HAP-1 (cell line): Measurements from ENCODE around the gene GAK.

Source experiments
- DNase-seq, 2 experiments: peaks; one replicate each; pipeline ENCODE4 v3.0.0-alpha.2; 2016 to 2020; ENCODE audit warnings: low spot score in 2 of 2
- H3K27me3 ChIP-seq: fragments of 250-450 bp; sonication (Bioruptor Pico); 2 replicates; pipeline ENCODE4 v1.5.1; 2020; ENCODE audit warnings: low read depth, mild to moderate bottlenecking, moderate library complexity
- H3K36me3 ChIP-seq: fragments of 250-450 bp; sonication (Bioruptor Pico); replicated peaks from 2 replicates; pipeline ENCODE4 v1.5.1; 2020; ENCODE audit warnings: mild to moderate bottlenecking
- H3K4me1 ChIP-seq: fragments of 250-450 bp; sonication (Bioruptor Pico); 2 replicates; pipeline ENCODE4 v1.5.1; 2020; ENCODE audit warnings: mild to moderate bottlenecking
- H3K4me3 ChIP-seq: fragments of 250-450 bp; sonication (Bioruptor Pico); 2 replicates; pipeline ENCODE4 v1.5.1; 2020; ENCODE audit warnings: mild to moderate bottlenecking, moderate library complexity
- H3K9me3 ChIP-seq: fragments of 250-450 bp; sonication (Bioruptor Pico); 2 replicates; pipeline ENCODE4 v1.5.1; 2020; ENCODE audit warnings: mild to moderate bottlenecking, moderate library complexity
- in situ Hi-C: fragments of 300-500 bp; cut with MboI; formaldehyde crosslinking; loops from 3 replicates; pipeline ENCODE4 v1.14.3; 2020; ENCODE audit warnings: low sequenced_read_pairs, inconsistent platforms, mixed read lengths

GAK gene

DNA sequence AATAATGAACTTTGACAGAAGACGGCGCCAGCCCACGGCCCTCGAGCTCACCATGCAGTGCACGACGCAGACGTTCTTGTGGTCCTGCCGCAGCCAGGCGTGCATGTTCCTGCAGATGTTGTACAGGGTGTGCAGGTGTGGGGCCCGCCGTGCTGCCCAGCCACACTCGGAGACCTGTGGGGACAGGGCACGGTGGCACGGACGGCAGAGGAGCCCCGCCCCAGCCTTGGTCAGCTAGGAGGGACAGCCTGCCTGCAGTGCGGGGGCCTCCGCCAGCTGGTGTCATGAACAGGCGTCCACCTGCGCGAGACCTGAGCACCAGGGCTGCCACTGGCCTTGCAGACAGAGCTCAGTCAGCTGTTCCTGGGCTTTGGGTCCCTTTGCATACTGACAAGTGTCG lies 49.5 kb downstream of the GAK start:
- no peak for DNase-seq
- H3K36me3 ChIP-seq: peaks cover 25% of the 10 kb centered on the region
- no peak overlapping the region for H3K4me3 ChIP-seq
- no peaks in the 10 kb centered on the region for H3K9me3 ChIP-seq
- H3K4me1 ChIP-seq: no peaks in the 10 kb centered on the region
- no peaks in the 10 kb centered on the region for H3K27me3 ChIP-seq
- in situ Hi-C loops: no loop called here

DNA sequence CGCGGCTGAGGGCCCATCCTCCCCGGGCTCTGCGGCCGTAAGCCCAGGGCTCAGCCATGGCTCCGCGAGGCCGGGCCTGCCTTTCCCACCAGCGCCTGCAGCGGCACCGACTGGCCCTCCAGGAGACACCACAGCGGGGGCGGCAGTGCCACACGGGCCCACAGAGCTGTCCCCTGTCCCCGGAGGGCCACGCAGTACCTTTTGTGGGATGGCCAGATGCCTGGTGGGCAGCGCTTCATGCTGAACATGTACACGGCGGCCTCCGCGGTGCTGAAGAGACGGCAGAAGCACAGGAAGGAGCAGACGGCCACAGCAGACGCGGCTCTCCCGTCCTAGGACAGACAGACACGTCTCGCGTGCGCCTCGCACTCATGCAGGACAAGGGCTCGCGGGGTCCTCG lies 50.4 kb downstream of the GAK start:
- no peak for DNase-seq
- Histone ChIP-seq H3K36me3 (peaks cover 27% of the 10 kb centered on the region), H3K4me3 (no peak overlapping the region), H3K4me1 (no peaks in the 10 kb centered on the region), H3K9me3 (no peaks in the 10 kb centered on the region), H3K27me3 (no peaks in the 10 kb centered on the region)
- in situ Hi-C loops: no loop called here

DNA sequence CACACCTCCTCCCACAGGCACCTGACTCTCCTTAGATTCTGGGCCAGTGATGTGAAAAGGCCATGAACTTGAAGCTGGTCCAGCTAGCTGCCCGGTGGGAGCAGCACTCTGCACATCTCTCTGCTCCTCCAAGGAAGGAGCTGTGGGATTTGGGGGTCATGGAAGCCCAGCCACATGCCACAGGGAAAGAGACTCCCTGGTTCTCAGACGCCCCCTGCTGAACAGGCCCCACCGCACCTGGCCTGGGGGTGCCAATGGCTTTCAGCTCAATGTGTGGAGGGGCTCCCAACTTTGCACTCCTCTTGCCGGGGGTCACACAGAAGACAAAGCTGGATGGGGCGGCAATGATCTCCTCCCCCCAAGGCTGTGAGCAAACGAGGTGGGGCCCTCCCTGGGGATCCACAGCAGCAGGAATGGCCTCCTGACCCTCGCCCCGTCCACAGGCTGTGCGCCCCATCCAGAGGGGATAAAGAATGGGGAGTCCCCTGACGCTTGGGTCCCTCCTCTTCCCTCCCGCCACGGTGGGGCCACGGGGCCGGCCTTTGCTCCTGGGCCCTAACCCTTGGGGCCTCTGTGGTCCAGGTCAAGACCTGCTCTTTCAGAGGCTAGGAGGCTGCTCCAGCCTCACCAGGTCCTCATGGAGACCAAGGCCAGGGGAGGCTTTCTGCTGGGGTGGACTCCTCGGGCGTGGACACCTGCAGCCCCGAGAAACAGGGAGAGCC lies 51.3 kb downstream of the GAK start:
- in situ Hi-C loops: no loop called here
- peaks cover 30% of the 10 kb centered on the region for H3K36me3 ChIP-seq
- no peaks in the 10 kb centered on the region for H3K4me1 ChIP-seq
- H3K27me3 ChIP-seq: no peaks in the 10 kb centered on the region
- DNase-seq: no peak
- H3K9me3 ChIP-seq: no peaks in the 10 kb centered on the region
- H3K4me3 ChIP-seq: no peak overlapping the region

DNA sequence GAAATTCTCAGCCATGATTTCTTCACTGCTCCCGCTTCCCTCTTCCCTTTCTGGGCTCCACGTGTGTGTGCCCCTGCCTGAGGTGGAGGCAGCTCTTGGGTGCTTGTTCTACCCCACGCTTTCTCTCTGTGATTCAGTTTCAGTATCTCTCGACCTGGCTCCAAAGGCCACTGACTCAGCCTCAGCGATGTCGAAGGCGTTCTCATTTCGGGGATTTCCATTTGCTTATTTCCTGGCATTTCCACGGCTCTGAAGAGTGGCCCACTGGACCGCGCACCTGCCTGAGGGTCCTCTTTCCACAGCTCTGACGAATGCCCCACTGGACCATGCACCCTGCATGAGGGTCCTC lies 52.4 kb downstream of the GAK start:
- H3K9me3 ChIP-seq: no peaks in the 10 kb centered on the region
- in situ Hi-C loops: no loop called here
- no peaks in the 10 kb centered on the region for H3K27me3 ChIP-seq
- H3K36me3 ChIP-seq: peaks cover 30% of the 10 kb centered on the region
- DNase-seq: no peak
- no peaks in the 10 kb centered on the region for H3K4me1 ChIP-seq
- no peak overlapping the region for H3K4me3 ChIP-seq

DNA sequence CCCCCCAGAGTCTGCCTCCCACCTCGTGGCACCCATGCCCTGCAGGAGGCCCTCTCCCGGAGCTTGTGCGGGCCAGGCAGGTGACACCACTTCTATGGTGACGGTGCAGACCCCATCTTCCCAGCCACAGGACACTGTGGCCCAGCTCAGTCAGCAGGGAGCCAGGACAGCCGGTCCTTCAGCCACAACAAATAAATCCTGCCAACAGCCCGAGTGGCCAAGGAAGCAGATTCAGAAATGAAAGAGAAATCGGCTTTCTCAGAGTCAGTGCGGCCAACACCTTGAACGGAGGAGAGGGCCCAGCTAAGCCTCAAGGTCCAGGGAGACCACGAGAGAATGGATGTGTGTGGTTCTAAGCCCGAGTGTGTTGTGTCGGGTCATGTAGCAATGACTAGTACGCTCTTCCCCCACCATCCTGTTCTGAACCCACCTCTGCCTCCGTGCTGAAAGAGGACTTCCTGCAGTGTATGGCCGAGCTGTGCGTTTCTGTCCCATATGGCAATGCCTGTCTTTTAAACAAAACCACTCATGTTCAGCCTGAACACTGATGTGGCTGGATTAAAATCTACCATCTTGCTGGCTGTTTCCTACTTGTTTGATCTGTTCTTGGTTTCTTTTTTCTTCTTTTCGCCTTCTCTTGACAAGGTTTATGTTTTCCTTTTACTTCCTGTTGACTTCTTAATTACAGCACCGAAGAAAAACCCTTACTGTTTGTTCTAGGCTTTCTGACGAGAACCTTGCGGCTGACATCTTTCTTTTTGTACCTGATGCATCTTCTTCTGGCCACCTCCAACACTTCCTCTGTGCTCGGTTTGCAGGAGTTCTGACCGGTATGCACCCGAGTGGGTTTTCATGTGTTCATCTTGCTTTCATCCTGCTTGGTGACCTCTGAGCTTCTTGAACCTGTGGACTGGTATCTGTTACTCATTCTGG lies 53.1 kb downstream of the GAK start:
- in situ Hi-C loops: no loop called here
- Histone ChIP-seq H3K4me1 (no peaks in the 10 kb centered on the region), H3K36me3 (peaks cover 31% of the 10 kb centered on the region), H3K4me3 (no peak overlapping the region), H3K27me3 (no peaks in the 10 kb centered on the region), H3K9me3 (no peaks in the 10 kb centered on the region)
- no peak for DNase-seq

DNA sequence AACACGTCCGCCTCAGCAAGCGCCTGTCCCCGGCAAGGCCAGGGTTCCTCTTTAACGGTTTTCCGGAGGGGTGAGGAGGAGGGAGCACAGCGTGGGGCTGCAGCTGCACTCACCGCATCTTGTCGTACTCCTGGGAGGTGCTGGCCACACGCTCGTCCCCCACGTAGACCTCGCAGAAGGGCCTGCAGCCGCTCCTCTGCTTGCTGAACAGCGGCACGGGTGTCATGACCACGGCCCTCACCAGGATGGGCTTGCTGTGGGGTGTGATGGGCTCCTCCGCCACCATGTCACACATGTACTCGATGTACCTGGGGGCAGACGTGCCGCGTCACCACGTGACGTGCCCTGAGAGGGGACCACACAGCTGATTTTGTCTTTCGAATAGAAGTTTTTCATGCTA lies 54.6 kb downstream of the GAK start:
- in situ Hi-C loops: no loop called here
- H3K36me3 ChIP-seq: peaks cover 26% of the 10 kb centered on the region
- no peaks in the 10 kb centered on the region for H3K27me3 ChIP-seq
- no peak overlapping the region for H3K4me3 ChIP-seq
- DNase-seq: no peak
- H3K9me3 ChIP-seq: no peaks in the 10 kb centered on the region
- no peaks in the 10 kb centered on the region for H3K4me1 ChIP-seq

DNA sequence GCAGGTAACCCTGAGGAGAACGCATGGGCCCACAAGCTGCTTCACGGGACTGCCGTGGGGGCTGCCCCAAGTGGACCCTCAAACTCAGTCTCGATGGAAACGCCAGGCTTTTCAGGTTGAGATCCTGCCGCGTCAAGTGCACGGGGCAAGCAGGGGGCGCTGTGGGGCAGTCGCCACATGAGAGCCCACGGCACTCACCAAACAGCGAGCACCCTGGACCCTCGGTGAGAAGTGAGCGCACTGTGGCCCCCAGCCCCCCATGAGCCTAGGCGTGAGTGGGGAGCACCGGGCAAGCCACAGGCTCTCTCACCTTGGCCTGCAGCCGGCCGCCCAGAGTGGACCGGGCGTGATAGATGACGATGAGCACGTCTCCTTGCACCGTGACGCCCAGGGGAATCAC lies 55.3 kb downstream of the GAK start:
- Histone ChIP-seq H3K27me3 (no peaks in the 10 kb centered on the region), H3K4me3 (no peak overlapping the region), H3K9me3 (no peaks in the 10 kb centered on the region), H3K36me3 (peaks cover 19% of the 10 kb centered on the region), H3K4me1 (no peaks in the 10 kb centered on the region)
- in situ Hi-C loops: no loop called here
- DNase-seq: no peak

DNA sequence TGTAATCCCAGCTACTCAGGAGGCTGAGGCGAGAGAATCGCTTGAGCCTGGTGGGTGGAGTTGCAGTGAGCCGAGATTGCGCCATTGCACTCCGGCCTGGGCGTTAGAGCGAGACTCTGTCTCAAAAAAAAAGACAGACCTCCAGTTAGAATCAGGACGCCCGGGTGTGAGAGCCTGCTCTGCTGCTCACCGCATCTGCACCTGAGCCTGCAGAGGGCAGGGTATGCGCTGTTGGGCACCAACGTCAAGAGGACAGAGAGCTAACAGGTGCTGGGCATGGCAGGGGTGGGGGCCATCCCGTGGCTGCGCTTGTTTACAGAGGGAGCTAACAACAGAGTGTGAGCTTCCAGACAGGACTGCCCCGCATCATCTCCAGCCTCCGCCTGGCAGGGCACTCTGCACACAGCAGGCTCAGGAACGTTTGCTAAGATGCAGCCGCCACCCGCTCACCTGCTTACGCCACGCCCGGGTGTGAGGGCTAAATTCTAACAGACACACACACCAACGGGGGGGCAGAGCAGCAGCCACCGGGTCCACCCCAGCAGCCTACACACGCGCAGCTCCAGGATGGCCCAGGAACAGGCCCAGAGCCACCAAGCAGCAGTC lies 56.2 kb downstream of the GAK start:
- Histone ChIP-seq H3K4me1 (no peaks in the 10 kb centered on the region), H3K36me3 (peaks cover 13% of the 10 kb centered on the region; the same call in 1 of the 2 replicates), H3K9me3 (no peaks in the 10 kb centered on the region), H3K27me3 (no peaks in the 10 kb centered on the region), H3K4me3 (no peak overlapping the region)
- in situ Hi-C loops: no loop called here
- DNase-seq: no peak

DNA sequence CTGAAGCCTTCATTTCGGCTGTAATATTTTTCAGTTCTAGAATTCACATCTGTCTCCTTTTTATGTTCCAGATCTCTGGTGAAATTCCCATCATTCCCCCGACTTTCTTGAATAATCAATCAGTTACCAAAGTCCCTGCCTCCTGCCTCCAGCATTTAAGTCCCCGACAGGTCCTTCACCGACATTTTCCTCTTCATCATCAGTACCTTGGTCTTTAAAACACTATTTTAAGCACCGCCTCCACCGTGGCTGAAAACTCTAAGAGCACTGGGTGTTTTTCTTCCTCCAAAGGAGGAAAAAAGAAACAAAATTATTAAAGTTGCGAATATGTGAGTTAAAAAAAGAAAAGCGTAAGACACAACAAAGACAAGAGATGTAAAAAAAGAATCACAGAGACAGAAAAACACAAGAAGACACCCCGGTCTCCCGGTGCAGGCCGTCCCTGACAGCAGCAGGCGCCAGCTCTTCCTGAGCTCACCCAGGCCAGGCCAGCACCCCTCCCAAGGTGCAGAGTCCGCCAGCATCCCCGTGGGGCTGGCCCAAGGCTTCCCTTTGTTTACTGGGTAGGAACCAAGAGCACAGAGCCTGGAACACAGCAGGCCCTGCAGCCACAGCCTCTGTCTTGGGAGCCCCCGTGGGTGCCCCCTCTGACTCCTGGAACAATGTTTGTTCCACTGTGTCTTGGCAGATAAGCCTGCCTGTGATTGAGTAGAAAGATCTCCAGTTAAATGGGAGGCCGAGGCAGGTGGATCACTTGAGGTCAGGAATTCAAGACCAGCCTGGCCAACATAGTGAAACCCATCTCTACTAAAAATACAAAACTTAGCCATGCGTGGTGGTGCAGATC lies 56.9 kb downstream of the GAK start:
- in situ Hi-C loops: no loop called here
- Histone ChIP-seq H3K9me3 (no peaks in the 10 kb centered on the region), H3K27me3 (no peaks in the 10 kb centered on the region), H3K4me3 (no peak overlapping the region), H3K4me1 (no peaks in the 10 kb centered on the region), H3K36me3 (peaks cover 13% of the 10 kb centered on the region)
- DNase-seq: no peak

DNA sequence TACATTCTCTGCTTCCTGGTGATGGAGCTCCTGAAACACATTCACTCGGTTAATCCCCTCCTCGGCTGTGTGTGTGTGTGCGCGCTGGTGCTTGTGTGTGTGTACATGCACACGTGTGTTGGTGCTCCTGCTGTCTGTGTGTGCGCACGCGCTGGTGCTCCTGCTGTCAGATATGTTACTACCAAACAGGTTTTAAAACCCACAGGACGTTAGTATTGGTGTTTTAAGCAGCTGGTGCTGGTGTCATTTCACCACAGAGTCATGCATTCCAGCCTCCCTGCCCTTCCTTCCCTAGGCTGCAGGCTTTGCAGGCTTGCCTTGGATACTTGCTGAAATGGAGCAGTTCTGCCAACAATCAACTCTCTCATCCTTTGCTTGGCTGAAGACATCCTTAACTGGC lies 58.1 kb downstream of the GAK start:
- Histone ChIP-seq H3K27me3 (no peaks in the 10 kb centered on the region), H3K4me3 (no peak overlapping the region), H3K9me3 (no peaks in the 10 kb centered on the region), H3K4me1 (no peaks in the 10 kb centered on the region), H3K36me3 (peaks cover 15% of the 10 kb centered on the region)
- no peak for DNase-seq
- in situ Hi-C loops: no loop called here

DNA sequence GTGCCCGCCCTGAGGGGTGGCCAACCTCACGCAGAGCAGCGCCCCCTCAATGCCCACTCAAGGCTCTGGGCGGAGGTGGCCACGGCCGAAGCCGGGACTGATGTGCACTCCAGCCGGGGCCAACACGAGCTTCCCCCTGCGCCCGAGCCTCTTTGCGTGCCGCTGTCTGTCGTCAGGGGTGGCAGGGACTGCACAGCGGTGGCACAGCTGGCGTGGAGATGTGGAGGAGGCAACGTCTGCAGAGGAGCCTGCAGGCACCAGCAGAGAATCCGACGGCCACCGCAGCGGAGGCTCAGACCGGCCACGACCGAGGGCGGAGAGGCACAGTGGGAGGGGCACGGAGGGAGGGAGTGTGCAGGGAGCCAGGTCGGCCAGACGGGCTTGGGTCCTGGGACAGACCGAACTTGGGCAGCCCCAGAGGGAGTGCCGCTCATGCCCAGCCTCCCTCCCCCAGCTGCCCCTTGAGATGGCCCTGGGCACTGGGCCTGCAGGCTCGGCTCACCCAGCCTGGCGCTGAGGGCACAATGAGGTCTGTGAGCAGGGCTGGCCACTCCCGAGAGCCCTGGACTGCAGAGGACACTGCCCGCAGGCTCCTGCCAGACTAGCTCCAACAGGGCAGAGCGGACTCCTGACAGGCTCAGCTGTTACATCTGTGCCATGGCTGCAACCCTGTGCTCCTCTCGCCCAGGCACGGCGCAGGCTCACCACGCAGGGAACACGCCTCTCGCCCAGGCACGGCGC lies 59.7 kb downstream of the GAK start:
- Histone ChIP-seq H3K27me3 (no peaks in the 10 kb centered on the region), H3K36me3 (peaks cover 13% of the 10 kb centered on the region), H3K9me3 (no peaks in the 10 kb centered on the region), H3K4me1 (no peaks in the 10 kb centered on the region), H3K4me3 (no peak overlapping the region)
- no peak for DNase-seq
- in situ Hi-C loops: no loop called here

DNA sequence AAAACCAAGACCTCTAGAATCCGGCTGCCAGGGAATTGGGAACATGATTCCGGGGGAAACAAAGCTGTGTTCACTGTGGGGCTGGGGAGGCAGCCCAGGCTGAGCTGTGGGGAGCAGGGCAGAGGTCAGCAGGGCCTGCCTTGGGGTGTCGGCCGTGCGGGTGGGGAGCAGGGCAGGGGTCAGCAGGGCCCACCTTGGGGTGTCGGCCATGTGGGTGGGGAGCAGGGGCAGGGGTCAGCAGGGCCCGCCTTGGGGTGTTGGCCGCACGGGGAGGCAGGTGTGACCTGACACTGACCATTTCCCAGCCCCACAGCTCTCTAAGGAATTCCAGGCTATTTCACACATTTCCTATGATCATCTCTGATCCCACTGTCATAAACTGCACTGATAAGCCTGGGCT lies 60.6 kb downstream of the GAK start:
- Histone ChIP-seq H3K36me3 (peaks cover 16% of the 10 kb centered on the region), H3K9me3 (no peaks in the 10 kb centered on the region)

DNA sequence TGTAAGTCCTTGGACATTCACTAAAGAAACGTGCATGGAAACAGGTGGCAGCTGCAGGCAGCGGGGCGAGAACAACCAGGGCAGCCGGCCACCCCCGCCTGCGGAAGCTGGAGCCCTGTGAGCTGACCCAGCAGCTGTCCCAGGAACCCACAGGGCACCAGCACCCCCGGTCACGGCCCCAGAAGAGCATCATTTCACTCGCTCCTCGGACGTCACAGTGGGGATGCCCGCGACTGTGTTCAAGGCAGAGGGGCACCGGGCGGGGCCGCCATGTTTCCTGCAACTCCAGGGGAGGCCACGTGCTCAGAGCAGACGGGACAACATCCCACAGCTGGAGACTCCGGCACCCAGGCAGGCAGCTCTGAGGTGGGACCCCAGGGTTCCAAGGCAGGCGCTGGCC lies 61.2 kb downstream of the GAK start:
- Histone ChIP-seq H3K36me3 (peaks cover 18% of the 10 kb centered on the region), H3K27me3 (no peaks in the 10 kb centered on the region), H3K4me3 (no peak overlapping the region), H3K4me1 (no peaks in the 10 kb centered on the region), H3K9me3 (no peaks in the 10 kb centered on the region)
- no peak for DNase-seq
- in situ Hi-C loops: no loop called here

More for the DNA sequence above, 60.6 kb downstream of the GAK start:
- Histone ChIP-seq H3K4me1 (no peaks in the 10 kb centered on the region), H3K4me3 (no peak overlapping the region), H3K27me3 (no peaks in the 10 kb centered on the region)
- no peak for DNase-seq
- in situ Hi-C loops: no loop called here
